ENCODE data around the gene ATXN7L1.

Gene ATXN7L1

DNA sequence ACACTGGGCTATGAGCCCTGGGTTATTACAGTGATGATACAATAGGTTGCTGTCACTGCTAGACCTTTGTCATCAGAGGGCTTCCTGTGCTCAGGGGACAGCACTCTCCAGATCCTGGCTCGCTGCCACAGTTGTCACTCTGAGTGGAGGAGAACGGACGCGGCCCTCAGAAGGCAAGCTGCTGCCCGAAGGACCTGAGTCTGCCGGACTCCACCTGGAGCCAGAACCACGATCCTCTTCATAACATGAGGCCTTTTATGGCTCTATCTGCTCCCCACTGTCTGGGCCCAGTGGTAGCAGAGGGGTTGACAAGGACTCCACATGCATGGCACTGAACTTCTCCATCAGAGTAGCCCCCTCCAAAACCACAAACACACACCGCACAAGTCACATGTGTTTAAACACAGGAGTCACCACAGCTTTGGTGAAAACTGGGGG lies 200.4 kb downstream of the ATXN7L1 start:
- DNase-seq, result no peak
- Histone ChIP-seq H3K4me3 (ENCODE audit: low read depth, low read length) (no peak overlapping the region), H3K36me3 (replicated peaks) (no peaks in the 10 kb centered on the region), H3K27me3 (replicated peaks) (no peaks in the 10 kb centered on the region), H3K27ac (no peak overlapping the region)
- TF ChIP-seq, protein P1, sequence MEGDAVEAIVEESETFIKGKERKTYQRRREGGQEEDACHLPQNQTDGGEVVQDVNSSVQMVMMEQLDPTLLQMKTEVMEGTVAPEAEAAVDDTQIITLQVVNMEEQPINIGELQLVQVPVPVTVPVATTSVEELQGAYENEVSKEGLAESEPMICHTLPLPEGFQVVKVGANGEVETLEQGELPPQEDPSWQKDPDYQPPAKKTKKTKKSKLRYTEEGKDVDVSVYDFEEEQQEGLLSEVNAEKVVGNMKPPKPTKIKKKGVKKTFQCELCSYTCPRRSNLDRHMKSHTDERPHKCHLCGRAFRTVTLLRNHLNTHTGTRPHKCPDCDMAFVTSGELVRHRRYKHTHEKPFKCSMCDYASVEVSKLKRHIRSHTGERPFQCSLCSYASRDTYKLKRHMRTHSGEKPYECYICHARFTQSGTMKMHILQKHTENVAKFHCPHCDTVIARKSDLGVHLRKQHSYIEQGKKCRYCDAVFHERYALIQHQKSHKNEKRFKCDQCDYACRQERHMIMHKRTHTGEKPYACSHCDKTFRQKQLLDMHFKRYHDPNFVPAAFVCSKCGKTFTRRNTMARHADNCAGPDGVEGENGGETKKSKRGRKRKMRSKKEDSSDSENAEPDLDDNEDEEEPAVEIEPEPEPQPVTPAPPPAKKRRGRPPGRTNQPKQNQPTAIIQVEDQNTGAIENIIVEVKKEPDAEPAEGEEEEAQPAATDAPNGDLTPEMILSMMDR (IDR thresholded peaks at IDR 0.05; ENCODE audit: low read depth, low read length, missing control alignments), result no peak
- in situ Hi-C loops (cut with HindIII; ENCODE audit: low pct_ligation_motif_present, low sequenced_read_pairs), result no loop called here

DNA sequence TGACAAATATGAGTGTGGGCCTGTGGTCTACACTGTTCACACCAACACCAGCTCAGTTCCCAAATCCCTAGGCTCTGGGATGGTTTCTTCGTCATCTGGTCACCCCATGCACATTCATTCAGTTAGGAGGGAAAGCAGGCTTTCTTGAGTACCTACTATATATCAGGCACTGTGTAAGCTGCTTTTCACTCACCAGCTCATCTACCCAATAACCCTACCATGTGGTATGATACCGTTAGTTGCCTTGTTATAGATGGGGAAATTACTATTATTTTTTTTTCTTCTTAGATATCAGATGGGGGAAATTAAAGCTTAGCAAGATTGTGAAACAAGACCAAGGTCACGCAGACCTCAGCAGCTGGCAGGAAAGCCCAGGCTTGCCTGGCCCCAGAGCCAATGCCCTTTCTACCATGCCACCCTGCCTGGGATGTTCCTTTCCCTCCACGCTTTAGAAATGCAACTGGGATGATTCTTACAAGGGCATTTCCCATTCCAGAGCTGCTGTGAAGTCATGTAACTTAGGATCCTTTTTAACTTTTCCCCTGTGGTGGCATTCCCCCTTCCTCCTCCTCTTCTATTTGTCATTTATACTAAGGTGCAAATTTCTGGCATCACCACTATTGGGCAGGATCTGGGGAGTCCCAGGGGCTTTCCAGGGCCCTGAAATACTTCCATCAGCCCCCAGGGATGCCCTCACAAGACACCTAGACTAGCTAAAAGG lies 202.0 kb downstream of the ATXN7L1 start:
- no peaks in the 10 kb centered on the region for H3K27me3 ChIP-seq (replicated peaks)
- in situ Hi-C loops (cut with HindIII; ENCODE audit: low pct_ligation_motif_present, low sequenced_read_pairs), result no loop called here
- H3K27ac ChIP-seq, result no peak overlapping the region
- no peak overlapping the region for H3K4me3 ChIP-seq (ENCODE audit: low read depth, low read length)
- DNase-seq, result no peak
- TF ChIP-seq, protein P1 (IDR thresholded peaks at IDR 0.05; ENCODE audit: low read depth, low read length, missing control alignments), result no peak
- H3K36me3 ChIP-seq (replicated peaks), result no peaks in the 10 kb centered on the region

DNA sequence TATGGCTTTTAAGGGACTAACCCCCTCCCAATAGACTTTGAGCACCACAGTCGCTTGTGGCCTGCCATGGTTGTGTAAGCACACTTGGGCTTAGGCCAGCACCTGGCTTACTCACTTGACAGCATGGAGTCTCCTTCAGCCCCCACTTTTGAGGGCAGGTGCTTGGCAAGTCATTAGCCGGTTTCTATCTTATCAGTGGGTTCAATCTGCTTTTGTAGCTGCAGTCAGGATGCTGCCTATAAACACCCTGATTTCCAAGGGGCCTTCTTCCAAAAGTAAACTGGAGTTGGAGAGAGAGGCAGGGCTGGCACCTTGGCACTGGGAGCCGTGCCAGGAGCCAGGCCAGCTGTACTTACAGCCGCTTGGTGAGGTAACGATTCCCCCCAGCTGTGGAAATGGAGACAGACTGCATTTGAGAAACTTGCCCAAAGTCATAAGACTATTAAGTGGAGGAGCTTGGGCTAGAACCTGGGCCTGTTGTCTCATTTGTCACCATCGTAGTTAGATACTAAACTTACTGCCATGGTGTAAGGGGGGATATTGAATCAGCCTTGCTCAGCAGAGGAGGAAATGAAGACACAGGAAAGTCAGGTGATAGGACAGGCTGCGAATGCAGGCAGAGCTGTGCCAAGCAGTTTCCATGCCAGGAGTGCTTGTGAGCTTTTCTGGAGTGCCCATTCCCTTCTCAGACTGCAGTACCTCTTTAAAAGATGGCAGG lies 202.9 kb downstream of the ATXN7L1 start:
- no peak overlapping the region for H3K4me3 ChIP-seq (ENCODE audit: low read depth, low read length)
- no peaks in the 10 kb centered on the region for H3K27me3 ChIP-seq (replicated peaks)
- H3K27ac ChIP-seq, result no peak overlapping the region
- DNase-seq, result no peak
- H3K36me3 ChIP-seq (replicated peaks), result no peaks in the 10 kb centered on the region
- TF ChIP-seq, protein P1 (IDR thresholded peaks at IDR 0.05; ENCODE audit: low read depth, low read length, missing control alignments), result no peak
- in situ Hi-C loops (cut with HindIII; ENCODE audit: low pct_ligation_motif_present, low sequenced_read_pairs), result no loop called here

- TF ChIP-seq, protein P1 (IDR thresholded peaks at IDR 0.05; ENCODE audit: low read depth, low read length, missing control alignments), result no peak
- Histone ChIP-seq H3K27me3 (replicated peaks) (no peaks in the 10 kb centered on the region), H3K27ac (no peak overlapping the region), H3K36me3 (replicated peaks) (no peaks in the 10 kb centered on the region), H3K4me3 (ENCODE audit: low read depth, low read length) (no peak overlapping the region)
- in situ Hi-C loops (cut with HindIII; ENCODE audit: low pct_ligation_motif_present, low sequenced_read_pairs), result no loop called here
- DNase-seq, result no peak
Observed at GRCh38 chr7:105672801-105673200, 203.6 kb downstream of the ATXN7L1 start.

- TF ChIP-seq, protein P1 (IDR thresholded peaks at IDR 0.05; ENCODE audit: low read depth, low read length, missing control alignments), result no peak
- Histone ChIP-seq H3K36me3 (replicated peaks) (no peaks in the 10 kb centered on the region), H3K4me3 (ENCODE audit: low read depth, low read length) (no peak overlapping the region), H3K27ac (no peak overlapping the region), H3K27me3 (replicated peaks) (no peaks in the 10 kb centered on the region)
- in situ Hi-C loops (cut with HindIII; ENCODE audit: low pct_ligation_motif_present, low sequenced_read_pairs), result no loop called here
- no peak for DNase-seq
Observed at GRCh38 chr7:105666324-105666723, 210.1 kb downstream of the ATXN7L1 start.
